Right atrium auricular region (tissue), 2 donors: ENCODE data around the gene ZNF677. TPM values are rescaled to one million over a fixed set of nuclear protein-coding genes. Genes with fewer than 3 reads are reported as not detected.
"Not testable (repeated sequence)": the region's sequence is repeated elsewhere in the genome, so short reads cannot be mapped to it uniquely, and the experiment has no call there.

Experiments used
- DNase-seq: peaks from one replicate; pipeline ENCODE4 v3.0.0-alpha.2; 2019; ENCODE audit warnings: low spot score
- H3K27ac ChIP-seq, 2 donors: fragments of 200-600 bp; sonication (generic); 1 replicate in 1 of 2; 2 replicates in 1 of 2; pipeline ENCODE4 v1.5.1; 2016 to 2019
- H3K27me3 ChIP-seq, 2 donors: fragments of 200-600 bp; sonication (generic); one replicate each; pipeline versions ENCODE4 v1.5.1 to v1.6.0; 2017 to 2019
- H3K36me3 ChIP-seq: fragments of 200-600 bp; sonication (generic); one replicate; pipeline ENCODE4 v1.5.1; 2016
- H3K4me1 ChIP-seq, 2 donors: fragments of 200-600 bp; sonication (generic); one replicate each; pipeline versions ENCODE4 v1.5.1 to v1.6.0; 2017 to 2019
- H3K4me3 ChIP-seq, 2 donors: fragments of 200-600 bp; sonication (generic); 1 replicate in 1 of 2; 2 replicates in 1 of 2; pipeline ENCODE4 v1.5.1; 2017 to 2019; ENCODE audit warnings: mild to moderate bottlenecking in 1 of 2, moderate library complexity in 1 of 2
- H3K9me3 ChIP-seq, 2 donors: fragments of 200-600 bp; sonication (generic); one replicate each; pipeline ENCODE4 v1.5.1; 2019
- total RNA-seq, 2 donors: library from RNA; depleted of rRNA; stranded (reverse); fragments of >200 nt; gene quantifications; one replicate each; pipeline ENCODE4 v1.1.0, GENCODE V29; 2016
- TF ChIP-seq, protein P1 (sequence below), 2 donors: fragments of 200-600 bp; sonication (generic); IDR thresholded peaks; one replicate each; pipeline ENCODE4 v1.5.1; 2019; ENCODE audit warnings: antibody characterized with exemption in 2 of 2

The ZNF677 gene
- total RNA-seq, 2 donors from 2014 or later = 10.7 to 21.3 TPM

DNA sequence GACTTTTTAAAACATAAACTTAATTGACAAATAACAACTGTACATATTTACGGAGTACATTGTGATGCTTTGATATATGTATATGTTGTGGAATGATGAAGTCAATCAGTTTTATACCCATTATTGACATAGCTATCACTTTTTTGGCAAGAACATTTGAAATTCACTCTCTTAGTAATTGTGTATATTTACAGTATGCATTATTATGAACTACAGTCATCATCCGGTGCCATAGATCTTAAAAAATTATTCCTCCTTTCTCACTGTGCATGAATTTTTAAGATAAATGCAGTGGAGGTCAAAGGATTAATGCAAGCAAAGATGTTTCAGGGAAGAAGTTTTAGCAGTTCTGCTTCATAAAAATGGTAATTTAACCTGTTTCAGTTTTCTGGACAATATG lies 20.8 kb upstream of the ZNF677 start:
- H3K9me3 ChIP-seq = no peaks in the 10 kb centered on the region
- no peak overlapping the region for H3K27ac ChIP-seq
- no peak overlapping the region for H3K4me3 ChIP-seq
- DNase-seq = no peak
- TF ChIP-seq, protein P1, sequence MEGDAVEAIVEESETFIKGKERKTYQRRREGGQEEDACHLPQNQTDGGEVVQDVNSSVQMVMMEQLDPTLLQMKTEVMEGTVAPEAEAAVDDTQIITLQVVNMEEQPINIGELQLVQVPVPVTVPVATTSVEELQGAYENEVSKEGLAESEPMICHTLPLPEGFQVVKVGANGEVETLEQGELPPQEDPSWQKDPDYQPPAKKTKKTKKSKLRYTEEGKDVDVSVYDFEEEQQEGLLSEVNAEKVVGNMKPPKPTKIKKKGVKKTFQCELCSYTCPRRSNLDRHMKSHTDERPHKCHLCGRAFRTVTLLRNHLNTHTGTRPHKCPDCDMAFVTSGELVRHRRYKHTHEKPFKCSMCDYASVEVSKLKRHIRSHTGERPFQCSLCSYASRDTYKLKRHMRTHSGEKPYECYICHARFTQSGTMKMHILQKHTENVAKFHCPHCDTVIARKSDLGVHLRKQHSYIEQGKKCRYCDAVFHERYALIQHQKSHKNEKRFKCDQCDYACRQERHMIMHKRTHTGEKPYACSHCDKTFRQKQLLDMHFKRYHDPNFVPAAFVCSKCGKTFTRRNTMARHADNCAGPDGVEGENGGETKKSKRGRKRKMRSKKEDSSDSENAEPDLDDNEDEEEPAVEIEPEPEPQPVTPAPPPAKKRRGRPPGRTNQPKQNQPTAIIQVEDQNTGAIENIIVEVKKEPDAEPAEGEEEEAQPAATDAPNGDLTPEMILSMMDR (IDR thresholded peaks at IDR 0.05) = no peak
- no peaks in the 10 kb centered on the region for H3K4me1 ChIP-seq
- H3K27me3 ChIP-seq = no peaks in the 10 kb centered on the region
- H3K36me3 ChIP-seq = no peaks in the 10 kb centered on the region

GRCh38 chr19:53272044-53272443 lies 17.4 kb upstream of the ZNF677 start:
- Histone ChIP-seq H3K4me1 (no peaks in the 10 kb centered on the region), H3K4me3 (no peak overlapping the region), H3K27me3 (no peaks in the 10 kb centered on the region), H3K27ac (no peak overlapping the region), H3K36me3 (no peaks in the 10 kb centered on the region), H3K9me3 (no peaks in the 10 kb centered on the region)
- DNase-seq = no peak
- TF ChIP-seq, protein P1 (IDR thresholded peaks at IDR 0.05) = no peak

DNA sequence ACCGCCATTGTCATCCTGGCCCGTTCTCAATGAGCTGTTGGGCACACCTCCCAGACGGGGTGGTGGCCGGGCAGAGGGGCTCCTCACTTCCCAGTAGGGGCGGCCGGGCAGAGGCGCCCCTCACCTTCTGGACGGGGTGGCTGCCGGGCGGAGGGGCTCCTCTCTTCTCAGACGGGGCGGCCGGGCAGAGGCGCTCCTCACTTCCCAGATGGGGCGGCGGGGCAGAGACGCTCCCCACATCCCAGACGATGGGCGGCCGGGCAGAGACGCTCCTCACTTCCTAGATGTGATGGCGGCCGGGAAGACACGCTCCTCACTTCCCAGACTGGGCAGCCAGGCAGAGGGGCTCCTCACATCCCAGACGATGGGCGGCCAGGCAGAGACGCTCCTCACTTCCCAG lies 15.2 kb upstream of the ZNF677 start:
- H3K9me3 ChIP-seq, H3K27me3 ChIP-seq: not testable (repeated sequence)

GRCh38 chr19:53267623-53268022 lies 12.9 kb upstream of the ZNF677 start, which contains the start of gene VN1R4:
VN1R4 (minus strand) TSS chr19:53267723; CDS start chr19:53267665, 58 bp downstream.
- not testable (repeated sequence) for H3K9me3 ChIP-seq, H3K36me3 ChIP-seq, H3K27ac ChIP-seq, DNase-seq, H3K27me3 ChIP-seq, H3K4me1 ChIP-seq, H3K4me3 ChIP-seq

More for the DNA sequence above, 15.2 kb upstream of the ZNF677 start:
- H3K27ac ChIP-seq, H3K4me3 ChIP-seq, H3K36me3 ChIP-seq, DNase-seq, H3K4me1 ChIP-seq: not testable (repeated sequence)

GRCh38 chr19:53257715-53258342 lies 3.2 kb upstream of the ZNF677 start, which contains the start of gene VN1R2:
VN1R2 (plus strand) TSS chr19:53258292; CDS start chr19:53258376, 84 bp downstream.
- H3K36me3 ChIP-seq, DNase-seq, H3K27ac ChIP-seq, H3K4me3 ChIP-seq, H3K27me3 ChIP-seq, H3K4me1 ChIP-seq: not testable (repeated sequence)
- peaks cover 0 to 14% of the 10 kb centered on the region in 2 donors for H3K9me3 ChIP-seq

- H3K4me3 ChIP-seq = no peak overlapping the region
- no peak overlapping the region for H3K27ac ChIP-seq
- TF ChIP-seq, protein P1 (IDR thresholded peaks at IDR 0.05) = no peak
- H3K4me1 ChIP-seq = no peaks in the 10 kb centered on the region
- H3K36me3 ChIP-seq = peaks cover 86% of the 10 kb centered on the region
- H3K9me3 ChIP-seq = peaks cover 11 to 88% of the 10 kb centered on the region in 2 donors
- H3K27me3 ChIP-seq = no peaks in the 10 kb centered on the region
- DNase-seq = no peak
These were observed 8.2 kb downstream of the ZNF677 start for GRCh38 chr19:53246498-53246897.

- Histone ChIP-seq H3K36me3 (peaks cover 56% of the 10 kb centered on the region), H3K27me3 (no peaks in the 10 kb centered on the region), H3K9me3 (peaks cover 55 to 100% of the 10 kb centered on the region in 2 donors), H3K4me1 (no peaks in the 10 kb centered on the region), H3K27ac (no peak overlapping the region), H3K4me3 (no peak overlapping the region)
- TF ChIP-seq, protein P1 (IDR thresholded peaks at IDR 0.05) = no peak
- no peak for DNase-seq
These were observed 17.4 kb downstream of the ZNF677 start for GRCh38 chr19:53237114-53237777.
